Measurements from ENCODE around the gene REC114. TPM values are rescaled to one million over a fixed set of nuclear protein-coding genes. Genes with fewer than 3 reads are reported as not detected.

Gene REC114
- total and polyA plus RNA-seq, 2 of the 8 experiments (the other 6 are each of a cell fraction or from before 2014, with no cell fraction given), result 0.12 TPM; not detected in 1

DNA sequence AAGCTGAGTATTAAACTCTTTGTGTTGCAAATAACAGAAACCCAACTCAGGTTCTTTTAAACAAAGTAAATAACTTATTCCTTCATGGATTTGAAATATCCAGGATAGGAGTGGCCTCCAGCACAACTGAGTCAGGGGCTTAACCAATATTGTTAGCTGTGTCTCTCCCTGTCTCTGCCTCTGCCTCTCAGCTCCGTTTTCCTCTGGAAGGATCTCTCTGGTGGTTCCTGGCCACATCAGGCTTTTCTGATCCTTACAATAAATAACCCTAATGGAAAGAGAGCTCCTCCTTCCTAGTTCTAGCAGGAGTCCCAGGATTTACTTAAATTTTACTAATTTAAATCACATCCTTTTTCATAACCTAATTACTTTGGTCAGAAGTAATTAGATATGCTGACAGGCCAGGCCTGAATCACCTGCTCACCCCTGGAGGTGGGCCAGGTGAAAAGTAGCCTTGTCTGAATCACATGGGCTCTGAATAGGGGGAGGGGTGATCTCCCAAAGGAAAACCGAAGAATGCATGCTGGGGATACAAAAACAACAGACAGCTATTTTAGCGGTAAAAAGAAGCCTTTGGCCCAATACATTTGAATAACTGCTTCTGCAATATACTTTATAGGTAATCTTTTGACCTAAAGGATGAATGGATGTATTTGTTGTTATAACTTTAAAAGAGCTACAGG lies 75.4 kb downstream of the REC114 start (continued):
- TF ChIP-seq JUN (IDR thresholded peaks at IDR 0.05; ENCODE audit: low read depth, low read length) (no peak), EZH2 (IDR thresholded peaks at IDR 0.05; ENCODE audit: low read depth, low read length, severe bottlenecking) (no peak), TAF7 (optimal IDR thresholded peaks at IDR 0.05; ENCODE audit: borderline replicate concordance, low read depth, low read length) (no peak), POLR2A (IDR thresholded peaks at IDR 0.05; ENCODE audit: control extremely low read depth in 1 of 2, low read depth in 2 of 2, low read length in 2 of 2) (no peak), YY1 (IDR thresholded peaks at IDR 0.05; ENCODE audit: low read depth, low read length) (no peak), PHF8 (conservative IDR thresholded peaks at IDR 0.05; ENCODE audit: low read depth, low read length) (no peak), RXRA (IDR thresholded peaks at IDR 0.05; ENCODE audit: insufficient read depth, low read depth, low read length) (no peak), RFX5 (IDR thresholded peaks at IDR 0.05; ENCODE audit: borderline replicate concordance, low read depth, low read length) (no peak)
- TF ChIP-seq, protein P1, sequence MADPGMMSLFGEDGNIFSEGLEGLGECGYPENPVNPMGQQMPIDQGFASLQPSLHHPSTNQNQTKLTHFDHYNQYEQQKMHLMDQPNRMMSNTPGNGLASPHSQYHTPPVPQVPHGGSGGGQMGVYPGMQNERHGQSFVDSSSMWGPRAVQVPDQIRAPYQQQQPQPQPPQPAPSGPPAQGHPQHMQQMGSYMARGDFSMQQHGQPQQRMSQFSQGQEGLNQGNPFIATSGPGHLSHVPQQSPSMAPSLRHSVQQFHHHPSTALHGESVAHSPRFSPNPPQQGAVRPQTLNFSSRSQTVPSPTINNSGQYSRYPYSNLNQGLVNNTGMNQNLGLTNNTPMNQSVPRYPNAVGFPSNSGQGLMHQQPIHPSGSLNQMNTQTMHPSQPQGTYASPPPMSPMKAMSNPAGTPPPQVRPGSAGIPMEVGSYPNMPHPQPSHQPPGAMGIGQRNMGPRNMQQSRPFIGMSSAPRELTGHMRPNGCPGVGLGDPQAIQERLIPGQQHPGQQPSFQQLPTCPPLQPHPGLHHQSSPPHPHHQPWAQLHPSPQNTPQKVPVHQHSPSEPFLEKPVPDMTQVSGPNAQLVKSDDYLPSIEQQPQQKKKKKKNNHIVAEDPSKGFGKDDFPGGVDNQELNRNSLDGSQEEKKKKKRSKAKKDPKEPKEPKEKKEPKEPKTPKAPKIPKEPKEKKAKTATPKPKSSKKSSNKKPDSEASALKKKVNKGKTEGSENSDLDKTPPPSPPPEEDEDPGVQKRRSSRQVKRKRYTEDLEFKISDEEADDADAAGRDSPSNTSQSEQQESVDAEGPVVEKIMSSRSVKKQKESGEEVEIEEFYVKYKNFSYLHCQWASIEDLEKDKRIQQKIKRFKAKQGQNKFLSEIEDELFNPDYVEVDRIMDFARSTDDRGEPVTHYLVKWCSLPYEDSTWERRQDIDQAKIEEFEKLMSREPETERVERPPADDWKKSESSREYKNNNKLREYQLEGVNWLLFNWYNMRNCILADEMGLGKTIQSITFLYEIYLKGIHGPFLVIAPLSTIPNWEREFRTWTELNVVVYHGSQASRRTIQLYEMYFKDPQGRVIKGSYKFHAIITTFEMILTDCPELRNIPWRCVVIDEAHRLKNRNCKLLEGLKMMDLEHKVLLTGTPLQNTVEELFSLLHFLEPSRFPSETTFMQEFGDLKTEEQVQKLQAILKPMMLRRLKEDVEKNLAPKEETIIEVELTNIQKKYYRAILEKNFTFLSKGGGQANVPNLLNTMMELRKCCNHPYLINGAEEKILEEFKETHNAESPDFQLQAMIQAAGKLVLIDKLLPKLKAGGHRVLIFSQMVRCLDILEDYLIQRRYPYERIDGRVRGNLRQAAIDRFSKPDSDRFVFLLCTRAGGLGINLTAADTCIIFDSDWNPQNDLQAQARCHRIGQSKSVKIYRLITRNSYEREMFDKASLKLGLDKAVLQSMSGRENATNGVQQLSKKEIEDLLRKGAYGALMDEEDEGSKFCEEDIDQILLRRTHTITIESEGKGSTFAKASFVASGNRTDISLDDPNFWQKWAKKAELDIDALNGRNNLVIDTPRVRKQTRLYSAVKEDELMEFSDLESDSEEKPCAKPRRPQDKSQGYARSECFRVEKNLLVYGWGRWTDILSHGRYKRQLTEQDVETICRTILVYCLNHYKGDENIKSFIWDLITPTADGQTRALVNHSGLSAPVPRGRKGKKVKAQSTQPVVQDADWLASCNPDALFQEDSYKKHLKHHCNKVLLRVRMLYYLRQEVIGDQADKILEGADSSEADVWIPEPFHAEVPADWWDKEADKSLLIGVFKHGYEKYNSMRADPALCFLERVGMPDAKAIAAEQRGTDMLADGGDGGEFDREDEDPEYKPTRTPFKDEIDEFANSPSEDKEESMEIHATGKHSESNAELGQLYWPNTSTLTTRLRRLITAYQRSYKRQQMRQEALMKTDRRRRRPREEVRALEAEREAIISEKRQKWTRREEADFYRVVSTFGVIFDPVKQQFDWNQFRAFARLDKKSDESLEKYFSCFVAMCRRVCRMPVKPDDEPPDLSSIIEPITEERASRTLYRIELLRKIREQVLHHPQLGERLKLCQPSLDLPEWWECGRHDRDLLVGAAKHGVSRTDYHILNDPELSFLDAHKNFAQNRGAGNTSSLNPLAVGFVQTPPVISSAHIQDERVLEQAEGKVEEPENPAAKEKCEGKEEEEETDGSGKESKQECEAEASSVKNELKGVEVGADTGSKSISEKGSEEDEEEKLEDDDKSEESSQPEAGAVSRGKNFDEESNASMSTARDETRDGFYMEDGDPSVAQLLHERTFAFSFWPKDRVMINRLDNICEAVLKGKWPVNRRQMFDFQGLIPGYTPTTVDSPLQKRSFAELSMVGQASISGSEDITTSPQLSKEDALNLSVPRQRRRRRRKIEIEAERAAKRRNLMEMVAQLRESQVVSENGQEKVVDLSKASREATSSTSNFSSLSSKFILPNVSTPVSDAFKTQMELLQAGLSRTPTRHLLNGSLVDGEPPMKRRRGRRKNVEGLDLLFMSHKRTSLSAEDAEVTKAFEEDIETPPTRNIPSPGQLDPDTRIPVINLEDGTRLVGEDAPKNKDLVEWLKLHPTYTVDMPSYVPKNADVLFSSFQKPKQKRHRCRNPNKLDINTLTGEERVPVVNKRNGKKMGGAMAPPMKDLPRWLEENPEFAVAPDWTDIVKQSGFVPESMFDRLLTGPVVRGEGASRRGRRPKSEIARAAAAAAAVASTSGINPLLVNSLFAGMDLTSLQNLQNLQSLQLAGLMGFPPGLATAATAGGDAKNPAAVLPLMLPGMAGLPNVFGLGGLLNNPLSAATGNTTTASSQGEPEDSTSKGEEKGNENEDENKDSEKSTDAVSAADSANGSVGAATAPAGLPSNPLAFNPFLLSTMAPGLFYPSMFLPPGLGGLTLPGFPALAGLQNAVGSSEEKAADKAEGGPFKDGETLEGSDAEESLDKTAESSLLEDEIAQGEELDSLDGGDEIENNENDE (IDR thresholded peaks at IDR 0.05; ENCODE audit: insufficient replicate concordance, low read length), result peak; percentile 13
- TF ChIP-seq, protein P2, sequence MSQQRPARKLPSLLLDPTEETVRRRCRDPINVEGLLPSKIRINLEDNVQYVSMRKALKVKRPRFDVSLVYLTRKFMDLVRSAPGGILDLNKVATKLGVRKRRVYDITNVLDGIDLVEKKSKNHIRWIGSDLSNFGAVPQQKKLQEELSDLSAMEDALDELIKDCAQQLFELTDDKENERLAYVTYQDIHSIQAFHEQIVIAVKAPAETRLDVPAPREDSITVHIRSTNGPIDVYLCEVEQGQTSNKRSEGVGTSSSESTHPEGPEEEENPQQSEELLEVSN (IDR thresholded peaks at IDR 0.05), result peak; percentile 92
